HG03442 (cell line): ENCODE measurements around the gene STK17A.
A peak's percentile ranks its signal among the peaks of the same experiment; 100 is the strongest.
"Not testable (repeated sequence)": the region's sequence is repeated elsewhere in the genome, so short reads cannot be mapped to it uniquely, and the experiment has no call there.

Source experiments
- ATAC-seq: cut with Tn5 transposase; IDR thresholded peaks from one replicate; pipeline ENCODE4 v1.9.1; 2021; ENCODE audit warnings: mild to moderate bottlenecking, moderate library complexity; ENCODE audit not compliant: unreplicated experiment

The STK17A gene

GRCh38 chr7:43565786-43566185 is 17.1 kb upstream of the STK17A start:
- ATAC-seq: no peak

GRCh38 chr7:43568529-43568928 is 14.4 kb upstream of the STK17A start:
- ATAC-seq: no peak

GRCh38 chr7:43569424-43569823 is 13.5 kb upstream of the STK17A start:
- ATAC-seq: peak; percentile 89

- peak; percentile 57 for ATAC-seq
Observed at GRCh38 chr7:43570688-43571365, 12.1 kb upstream of the STK17A start.

- ATAC-seq: peak; percentile 36
Observed at GRCh38 chr7:43572516-43573049, 10.3 kb upstream of the STK17A start.

- ATAC-seq: not testable (repeated sequence)
Observed at GRCh38 chr7:43573832-43574231, 9.1 kb upstream of the STK17A start.

- no peak for ATAC-seq
Observed at GRCh38 chr7:43575506-43575905, 7.4 kb upstream of the STK17A start.

- ATAC-seq: no peak
Observed at GRCh38 chr7:43576241-43576640, 6.7 kb upstream of the STK17A start.

- ATAC-seq: no peak
Observed at GRCh38 chr7:43577485-43577951, 5.4 kb upstream of the STK17A start.

GRCh38 chr7:43583424-43584194 is 701 bp downstream of the STK17A start:
- ATAC-seq: peak; percentile 15

- ATAC-seq: no peak
Observed at GRCh38 chr7:43584195-43584586, 1.3 kb downstream of the STK17A start.

GRCh38 chr7:43584733-43585132 is 1.8 kb downstream of the STK17A start:
- not testable (repeated sequence) for ATAC-seq

GRCh38 chr7:43585562-43585961 is 2.7 kb downstream of the STK17A start:
- no peak for ATAC-seq

- ATAC-seq: no peak
Observed at GRCh38 chr7:43586251-43586900, 3.5 kb downstream of the STK17A start.

- ATAC-seq: no peak
Observed at GRCh38 chr7:43588477-43589132, 5.7 kb downstream of the STK17A start.

GRCh38 chr7:43589133-43589478 is 6.2 kb downstream of the STK17A start:
- ATAC-seq: no peak

- ATAC-seq: no peak
Observed at GRCh38 chr7:43589728-43590127, 6.8 kb downstream of the STK17A start.

GRCh38 chr7:43590862-43591557 is 8.1 kb downstream of the STK17A start:
- ATAC-seq: peak; percentile 78

- peak; percentile 14 for ATAC-seq
Observed at GRCh38 chr7:43591558-43592180, 8.8 kb downstream of the STK17A start.

GRCh38 chr7:43592326-43592725 is 9.4 kb downstream of the STK17A start:
- ATAC-seq: no peak
